ENCODE results near the gene TNNT3. TPM values are rescaled to one million over a fixed set of nuclear protein-coding genes. Genes with fewer than 3 reads are reported as not detected.

TNNT3 gene
- total RNA-seq, 2 experiments from 2014 or later, result 4.7 to 6.2 TPM

- no peak for DNase-seq (ENCODE audit: low spot score)
- Histone ChIP-seq H3K27ac (ENCODE audit: low read depth, low read length, poor library complexity, severe bottlenecking) (no peak overlapping the region), H3K4me2 (ENCODE audit: low read length) (no peak overlapping the region), H4K20me1 (ENCODE audit: insufficient read depth, low read length) (no peaks in the 10 kb centered on the region), H3K9me2 (ENCODE audit: insufficient read depth, low read length) (no peaks in the 10 kb centered on the region), H3K4me3 (ENCODE audit: low read depth, low read length, poor library complexity, severe bottlenecking) (no peak overlapping the region), H3K4me1 (ENCODE audit: insufficient read depth, low read length, poor library complexity, severe bottlenecking) (no peaks in the 10 kb centered on the region), H3K79me2 (ENCODE audit: insufficient read depth, low read depth, low read length) (no peaks in the 10 kb centered on the region), H3K9me3 (ENCODE audit: low read length) (no peaks in the 10 kb centered on the region), H3K36me3 (ENCODE audit: insufficient read depth, low read length) (no peaks in the 10 kb centered on the region), H2AFZ (ENCODE audit: low read length) (no peak overlapping the region)
- intact Hi-C loops (cut with micrococcal nuclease; ENCODE audit: unreplicated experiment), result no loop called here
- BruUV-seq (replicated peaks), result no TSS peak
- ChIA-PET POLR2A (no interaction called here), CTCF (ENCODE audit: unreplicated experiment) (no interaction called here)
- TF ChIP-seq CTCF (conservative IDR thresholded peaks at IDR 0.05; ENCODE audit: low read length) (no peak), EZH2phosphoT487 (IDR thresholded peaks at IDR 0.05; ENCODE audit: borderline replicate concordance, low read depth, low read length) (no peak)
Observed at GRCh38 chr11:1988174-1988573, 68.7 kb downstream of the TNNT3 start.

Small RNAs within 50 kb of the gene (microRNA-seq; reads per million reads assigned to microRNA genes)
- 3.8 reads per million for gene MIR7847 (ENCODE audit: borderline replicate concordance)

Other genes with a start within 250 kb of the TNNT3 start
- gene KRTAP5-6, start 222.5 kb upstream of the TNNT3 start, total RNA-seq (2014; rRNA removed; shearing (Covaris generic)), result not detected in 2 replicates
- gene KRTAP5-6, start 222.5 kb upstream of the TNNT3 start, total RNA-seq (2022), result not detected in 2 replicates
- gene IFITM10, start 169.1 kb upstream of the TNNT3 start, total RNA-seq (2014; rRNA removed; shearing (Covaris generic)), result 0.05 and 0.38 TPM in 2 replicates
- 0.30 and 1.2 TPM in 2 replicates for gene IFITM10, start 169.1 kb upstream of the TNNT3 start, total RNA-seq (2022)
- 27.7 and 31.7 TPM in 2 replicates for gene CTSD, start 155.8 kb upstream of the TNNT3 start, total RNA-seq (2014; rRNA removed; shearing (Covaris generic))
- gene CTSD, start 155.8 kb upstream of the TNNT3 start, total RNA-seq (2022), result 35.5 and 44.1 TPM in 2 replicates
- gene SYT8, start 84.7 kb upstream of the TNNT3 start, total RNA-seq (2014; rRNA removed; shearing (Covaris generic)), result not detected in 2 replicates
- gene SYT8, start 84.7 kb upstream of the TNNT3 start, total RNA-seq (2022), result not detected in 2 replicates
- 2.5 and 7.3 TPM in 2 replicates for gene TNNI2, start 80.7 kb upstream of the TNNT3 start, total RNA-seq (2014; rRNA removed; shearing (Covaris generic))
- 8.7 and 14.3 TPM in 2 replicates for gene TNNI2, start 80.7 kb upstream of the TNNT3 start, total RNA-seq (2022)
- gene LSP1, start 66.6 kb upstream of the TNNT3 start, total RNA-seq (2014; rRNA removed; shearing (Covaris generic)), result 195 and 232 TPM in 2 replicates
- gene LSP1, start 66.6 kb upstream of the TNNT3 start, total RNA-seq (2022), result 225 and 303 TPM in 2 replicates
- gene PRR33, start 27.8 kb upstream of the TNNT3 start, total RNA-seq (2014; rRNA removed; shearing (Covaris generic)), result not detected in 2 replicates
- not detected in 2 replicates for gene PRR33, start 27.8 kb upstream of the TNNT3 start, total RNA-seq (2022)
- gene MRPL23, start 27.6 kb downstream of the TNNT3 start, total RNA-seq (2014; rRNA removed; shearing (Covaris generic)), result 149 and 199 TPM in 2 replicates
- 107 and 131 TPM in 2 replicates for gene MRPL23, start 27.6 kb downstream of the TNNT3 start, total RNA-seq (2022)
- gene H19, start 78.1 kb downstream of the TNNT3 start, total RNA-seq (2014; rRNA removed; shearing (Covaris generic)), result not detected in 2 replicates
- not detected in 2 replicates for gene H19, start 78.1 kb downstream of the TNNT3 start, total RNA-seq (2022)
- not detected in 2 replicates for gene IGF2, start 219.7 kb downstream of the TNNT3 start, total RNA-seq (2014; rRNA removed; shearing (Covaris generic))
- gene IGF2, start 219.7 kb downstream of the TNNT3 start, total RNA-seq (2022), result not detected in 2 replicates
- gene INS, start 241.5 kb downstream of the TNNT3 start, total RNA-seq (2014; rRNA removed; shearing (Covaris generic)), result not detected in 2 replicates
- not detected in 2 replicates for gene INS, start 241.5 kb downstream of the TNNT3 start, total RNA-seq (2022)